ENCODE data around the gene KCNJ9. TPM values are rescaled to one million over a fixed set of nuclear protein-coding genes. Genes with fewer than 3 reads are reported as not detected.

The KCNJ9 gene
- total RNA-seq, 2 donors from 2014 or later: not detected

DNA sequence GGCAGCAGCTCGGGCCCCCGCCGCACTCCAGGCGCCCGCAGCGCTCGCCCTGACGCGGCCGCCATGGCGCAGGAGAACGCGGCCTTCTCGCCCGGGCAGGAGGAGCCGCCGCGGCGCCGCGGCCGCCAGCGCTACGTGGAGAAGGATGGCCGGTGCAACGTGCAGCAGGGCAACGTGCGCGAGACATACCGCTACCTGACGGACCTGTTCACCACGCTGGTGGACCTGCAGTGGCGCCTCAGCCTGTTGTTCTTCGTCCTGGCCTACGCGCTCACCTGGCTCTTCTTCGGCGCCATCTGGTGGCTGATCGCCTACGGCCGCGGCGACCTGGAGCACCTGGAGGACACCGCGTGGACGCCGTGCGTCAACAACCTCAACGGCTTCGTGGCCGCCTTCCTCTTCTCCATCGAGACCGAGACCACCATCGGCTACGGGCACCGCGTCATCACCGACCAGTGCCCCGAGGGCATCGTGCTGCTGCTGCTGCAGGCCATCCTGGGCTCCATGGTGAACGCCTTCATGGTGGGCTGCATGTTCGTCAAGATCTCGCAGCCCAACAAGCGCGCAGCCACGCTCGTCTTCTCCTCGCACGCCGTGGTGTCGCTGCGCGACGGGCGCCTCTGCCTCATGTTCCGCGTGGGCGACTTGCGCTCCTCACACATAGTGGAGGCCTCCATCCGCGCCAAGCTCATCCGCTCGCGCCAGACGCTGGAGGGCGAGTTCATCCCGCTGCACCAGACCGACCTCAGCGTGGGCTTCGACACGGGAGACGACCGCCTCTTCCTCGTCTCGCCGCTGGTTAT lies 2.8 kb downstream of the KCNJ9 start:
- DNase-seq (peak; percentile 70 to 90), ATAC-seq (peak; percentile 86)
- intact Hi-C loops (cut with DNase I, micrococcal nuclease): no loop called here

DNA sequence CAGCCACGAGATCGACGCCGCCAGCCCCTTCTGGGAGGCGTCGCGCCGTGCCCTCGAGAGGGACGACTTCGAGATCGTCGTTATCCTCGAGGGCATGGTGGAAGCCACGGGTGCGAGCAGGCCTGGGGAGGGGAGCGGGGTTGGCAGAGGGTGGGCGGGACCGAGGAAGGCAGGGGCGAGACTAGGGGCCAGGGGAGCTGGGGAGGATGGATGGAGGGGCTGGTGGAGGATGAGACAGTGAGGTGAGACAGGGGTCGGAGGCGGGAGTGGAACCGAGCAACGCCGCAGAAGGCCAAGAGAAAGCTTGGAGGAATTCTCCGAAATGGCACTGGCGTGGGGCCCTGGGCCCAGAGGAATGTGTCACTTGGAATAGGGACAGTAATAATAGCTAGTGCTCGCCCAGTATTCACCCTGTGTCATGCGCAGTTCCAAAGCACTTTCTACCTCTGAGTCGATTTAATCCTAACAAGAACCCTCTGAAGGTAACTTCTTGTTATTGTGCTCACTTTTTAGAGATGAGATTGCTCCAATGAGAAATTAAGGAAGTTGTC lies 3.5 kb downstream of the KCNJ9 start:
- DNase-seq (no peak), ATAC-seq (no peak)
- intact Hi-C loops (cut with DNase I, micrococcal nuclease): no loop called here

DNA sequence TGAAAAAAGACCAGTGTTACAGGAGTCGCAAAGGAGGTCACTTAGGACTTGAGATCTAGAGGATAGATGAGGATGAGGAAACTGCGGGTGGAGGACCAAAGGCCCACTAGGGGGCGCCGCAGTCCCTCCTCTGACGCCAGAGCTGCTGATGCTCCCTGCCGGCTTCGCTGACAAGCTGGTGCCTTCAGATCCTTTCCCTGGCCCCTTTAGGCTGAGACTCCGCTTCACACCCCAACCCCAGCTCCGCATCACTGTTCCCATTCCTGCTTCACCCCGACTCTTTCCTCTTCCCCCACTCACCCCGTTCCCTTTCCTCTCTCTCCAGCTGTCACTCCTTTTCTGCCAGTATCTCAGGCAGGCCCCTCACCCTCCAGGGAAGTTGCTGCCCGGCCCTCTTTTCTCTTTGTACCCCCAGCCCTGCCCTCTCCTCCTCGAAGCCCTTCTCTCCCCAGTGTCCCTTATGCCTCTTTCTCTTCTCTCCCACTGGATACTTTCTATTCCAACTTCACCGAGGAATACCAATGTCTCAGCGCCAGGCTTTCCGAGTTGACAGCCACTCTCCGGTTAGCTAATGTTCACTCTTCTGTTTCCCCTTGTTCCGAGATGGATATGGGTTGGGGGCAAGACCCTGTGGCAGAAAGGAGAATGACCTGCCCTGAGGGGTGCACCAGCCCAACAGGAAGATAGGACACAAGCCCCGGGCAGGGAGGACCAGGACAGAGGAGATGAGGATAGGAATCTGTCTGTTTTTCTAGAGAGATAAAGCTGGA lies 4.5 kb downstream of the KCNJ9 start:
- ATAC-seq (peak; percentile 75), DNase-seq (peak; percentile 65 to 91)
- intact Hi-C loops (cut with DNase I, micrococcal nuclease): no loop called here

DNA sequence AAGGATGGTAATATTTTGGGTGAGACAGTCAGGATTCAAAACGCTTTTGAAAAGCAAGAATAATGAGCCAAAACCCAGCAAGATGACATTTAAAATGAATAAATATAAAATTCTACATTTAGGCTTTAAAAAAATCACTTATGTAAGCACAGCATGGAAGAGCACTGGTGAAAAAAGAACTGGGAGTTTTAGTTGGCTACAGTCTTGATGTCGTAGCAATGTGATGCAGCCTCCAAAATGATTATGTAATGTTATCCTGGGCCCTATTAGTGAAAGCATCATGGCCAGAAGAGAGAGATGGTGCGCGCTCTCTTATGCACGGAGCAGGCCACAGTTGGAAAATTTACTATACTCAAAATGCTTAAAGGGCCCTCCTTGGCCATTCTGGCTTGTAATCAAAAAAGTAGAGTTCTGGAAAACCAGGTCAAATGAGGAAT lies 5.1 kb downstream of the KCNJ9 start:
- ATAC-seq (no peak), DNase-seq (no peak)
- intact Hi-C loops (cut with DNase I, micrococcal nuclease): no loop called here

DNA sequence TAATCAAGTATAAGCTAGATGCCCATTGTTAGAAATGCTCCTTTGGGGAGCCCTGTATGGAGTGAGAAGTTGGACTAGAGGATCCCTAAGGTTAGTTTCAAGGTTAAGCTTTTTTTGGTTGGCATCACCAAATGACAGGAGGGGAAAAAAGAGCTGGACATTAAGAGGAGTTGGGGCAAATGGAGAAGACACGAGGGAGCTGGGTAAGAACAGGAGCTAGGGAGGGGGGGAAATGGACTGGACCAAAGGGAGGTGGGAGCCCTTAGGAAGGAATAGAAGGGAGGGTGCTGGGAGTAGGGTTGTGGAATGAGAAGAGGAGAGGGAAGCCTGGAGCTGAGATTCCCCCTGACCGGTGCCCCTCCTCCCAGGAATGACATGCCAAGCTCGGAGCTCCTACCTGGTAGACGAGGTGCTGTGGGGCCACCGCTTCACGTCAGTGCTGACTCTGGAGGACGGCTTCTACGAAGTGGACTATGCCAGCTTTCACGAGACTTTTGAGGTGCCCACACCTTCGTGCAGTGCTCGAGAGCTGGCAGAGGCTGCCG lies 5.9 kb downstream of the KCNJ9 start:
- intact Hi-C loops (cut with DNase I, micrococcal nuclease): no loop called here
- ATAC-seq (no peak), DNase-seq (no peak)

DNA sequence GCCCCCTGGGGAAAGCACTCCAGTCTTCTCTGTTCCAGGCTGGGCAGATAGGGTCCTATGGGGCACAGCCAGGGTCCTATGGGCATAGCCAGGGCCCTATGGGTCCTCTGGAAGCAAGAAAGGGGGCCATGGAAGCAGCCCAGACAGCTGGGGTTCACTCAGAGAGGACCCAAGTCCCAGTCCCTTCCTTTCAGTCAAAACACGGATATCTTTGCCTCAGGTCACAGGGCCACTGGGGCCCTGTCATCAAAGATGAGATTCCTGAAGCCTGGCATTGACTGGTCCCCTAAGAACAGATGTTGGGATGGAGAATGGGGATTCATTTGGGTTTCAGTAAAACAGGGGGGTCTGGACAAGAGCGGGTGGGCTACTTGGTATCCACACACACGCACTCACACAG lies 8.5 kb downstream of the KCNJ9 start:
- DNase-seq: no peak
- ATAC-seq: no peak
- intact Hi-C loops (cut with DNase I, micrococcal nuclease): no loop called here

DNA sequence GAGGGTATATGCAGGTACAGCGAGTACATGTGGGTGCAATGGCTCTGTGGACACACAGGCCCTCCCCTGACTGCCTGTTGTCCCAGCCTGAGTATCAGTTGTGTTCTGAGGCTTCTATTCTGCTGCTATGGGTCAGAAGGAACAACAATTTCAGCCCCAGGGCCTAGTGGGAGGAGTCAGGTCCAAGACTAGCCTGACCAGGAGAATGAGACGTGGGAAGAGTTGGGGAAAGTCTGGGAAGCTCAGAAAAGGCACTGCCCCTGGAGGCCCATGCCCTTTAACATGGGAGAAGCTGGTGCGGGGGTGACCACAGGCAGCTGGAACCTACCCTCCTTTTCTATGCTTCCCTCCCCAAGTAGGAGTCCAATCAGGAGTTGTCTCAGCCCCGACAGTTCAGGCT lies 9.4 kb downstream of the KCNJ9 start:
- intact Hi-C loops (cut with DNase I, micrococcal nuclease): no loop called here
- no peak for DNase-seq
- ATAC-seq: no peak

DNA sequence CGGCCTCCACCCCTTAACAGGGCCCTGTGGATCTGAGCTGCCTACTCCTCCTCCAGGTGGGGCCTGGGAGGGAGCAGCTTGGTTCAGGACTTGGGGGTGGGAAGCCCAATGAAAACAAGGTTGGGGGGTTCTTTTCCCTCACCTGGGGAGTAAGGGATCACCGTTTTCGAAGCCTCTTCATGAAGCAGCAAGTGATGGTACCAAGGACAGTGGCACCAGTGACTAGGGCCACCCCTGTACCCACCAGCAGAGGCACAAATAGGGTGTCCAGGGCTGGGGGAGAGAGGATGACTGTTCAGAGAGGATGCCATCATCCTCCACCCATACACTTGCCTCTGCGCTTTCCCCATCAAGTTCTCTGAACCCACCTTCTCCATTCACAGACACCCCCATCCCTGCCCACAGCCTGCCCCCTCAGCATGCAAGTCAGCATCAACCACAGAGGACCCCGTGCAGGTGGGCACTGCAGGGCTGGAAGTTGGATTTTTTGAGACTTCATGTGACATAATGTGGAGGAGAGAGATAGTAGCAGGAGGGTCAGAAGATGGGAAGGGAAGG lies 10.4 kb downstream of the KCNJ9 start:
- intact Hi-C loops (cut with DNase I, micrococcal nuclease): no loop called here
- DNase-seq: no peak
- ATAC-seq: no peak

DNA sequence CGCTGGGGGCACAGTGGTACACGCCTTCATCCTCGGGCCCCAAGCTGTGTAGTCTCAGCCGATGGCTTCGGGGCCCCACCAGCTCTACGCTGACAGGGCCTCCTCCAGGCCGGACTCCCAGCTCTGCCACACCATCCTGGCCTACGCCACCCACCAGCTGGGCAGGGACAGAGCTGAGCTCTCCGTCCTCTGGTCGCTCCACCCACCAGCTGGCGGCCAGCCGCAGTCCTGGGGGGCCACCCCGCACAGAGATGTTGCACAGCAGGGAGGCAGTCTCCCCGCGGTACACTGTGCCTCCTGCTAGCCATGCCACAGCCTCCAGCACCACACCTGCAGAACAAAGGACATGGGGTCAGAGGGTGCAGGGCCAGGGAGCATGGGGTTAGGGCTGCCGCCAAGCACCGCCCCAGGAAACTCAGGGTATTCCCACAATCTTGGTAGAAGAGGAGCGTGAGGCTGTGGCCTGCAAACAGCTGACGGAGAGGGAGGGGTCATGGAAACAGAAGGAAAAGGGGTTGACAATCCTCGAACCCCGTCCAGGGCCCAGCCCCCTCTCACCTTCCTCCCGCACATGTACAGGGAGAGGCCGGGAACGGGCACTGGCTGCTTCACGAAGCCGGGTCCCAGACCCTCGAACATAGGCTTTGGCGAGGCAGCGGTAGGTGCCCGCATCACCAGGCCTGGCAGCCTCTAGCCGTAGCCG lies 11.2 kb downstream of the KCNJ9 start:
- intact Hi-C loops (cut with DNase I, micrococcal nuclease): no loop called here
- no peak for ATAC-seq
- DNase-seq: no peak

DNA sequence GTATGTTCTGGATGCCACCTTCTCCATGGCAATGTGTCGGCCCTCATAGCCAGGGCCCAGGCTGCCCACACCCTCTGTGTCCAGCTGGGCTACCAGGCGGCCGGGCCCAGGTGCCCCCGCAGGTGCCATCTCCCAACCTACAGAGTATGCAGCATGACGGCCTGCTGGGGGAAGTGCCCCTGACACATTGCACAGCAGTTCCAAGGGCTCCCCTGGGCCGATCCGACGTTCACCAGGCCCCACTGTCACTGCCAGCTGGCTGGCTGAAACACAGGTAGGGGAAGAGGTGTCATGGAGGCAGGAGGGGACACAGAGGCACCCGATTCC lies 11.7 kb downstream of the KCNJ9 start:
- intact Hi-C loops (cut with DNase I, micrococcal nuclease): no loop called here
- DNase-seq: no peak
- ATAC-seq: no peak

DNA sequence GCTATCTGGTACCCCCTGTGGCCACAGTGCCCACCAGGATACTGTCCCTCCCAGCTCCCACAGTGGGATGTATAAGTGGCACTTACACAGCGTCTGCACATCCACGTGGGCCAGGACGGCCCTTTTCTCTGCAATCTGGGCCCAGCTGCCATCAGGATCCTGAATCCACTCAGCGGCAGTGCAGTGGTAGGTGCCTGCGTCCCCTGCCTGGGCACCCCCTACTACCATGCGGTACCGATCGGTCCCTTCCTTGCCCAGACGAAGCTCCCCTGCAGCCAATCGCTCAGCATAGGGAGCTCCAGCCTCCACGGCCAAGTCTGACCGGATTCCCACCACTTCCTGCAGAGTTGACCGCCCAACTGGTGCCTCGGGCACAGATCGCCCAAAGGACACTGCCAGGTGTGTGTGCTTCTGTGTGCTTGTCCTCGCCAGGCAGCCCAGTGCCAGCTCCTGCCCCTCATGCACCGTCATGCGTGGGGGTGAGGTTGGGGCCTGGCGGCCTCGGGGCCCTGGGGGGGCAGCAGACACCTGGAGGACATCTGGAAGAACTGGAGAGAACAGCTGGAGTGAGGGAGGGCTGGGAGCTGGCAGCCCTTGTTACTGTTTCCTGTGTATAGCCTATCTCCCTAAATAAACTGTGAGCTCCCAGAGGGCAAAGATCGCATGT lies 12.4 kb downstream of the KCNJ9 start:
- DNase-seq (no peak), ATAC-seq (peak; percentile 50)
- intact Hi-C loops (cut with DNase I, micrococcal nuclease): no loop called here

DNA sequence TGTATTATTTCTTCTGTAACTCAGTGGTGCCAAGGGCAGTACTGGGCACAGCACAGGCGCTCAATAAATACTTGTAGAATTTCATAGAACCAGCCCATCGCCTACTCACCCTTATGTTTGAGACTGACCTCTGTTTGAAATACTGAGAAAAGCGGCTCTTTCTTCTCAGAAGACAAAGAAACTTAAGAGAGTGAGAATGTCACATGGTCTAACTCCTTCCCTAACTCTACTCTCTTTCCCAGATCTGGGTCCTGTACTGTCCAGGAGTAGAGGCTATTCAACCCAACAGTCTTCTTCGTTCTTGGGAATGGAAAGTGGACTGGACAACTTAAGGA lies 12.9 kb downstream of the KCNJ9 start:
- ATAC-seq (no peak), DNase-seq (no peak)
- intact Hi-C loops (cut with DNase I, micrococcal nuclease): no loop called here

DNA sequence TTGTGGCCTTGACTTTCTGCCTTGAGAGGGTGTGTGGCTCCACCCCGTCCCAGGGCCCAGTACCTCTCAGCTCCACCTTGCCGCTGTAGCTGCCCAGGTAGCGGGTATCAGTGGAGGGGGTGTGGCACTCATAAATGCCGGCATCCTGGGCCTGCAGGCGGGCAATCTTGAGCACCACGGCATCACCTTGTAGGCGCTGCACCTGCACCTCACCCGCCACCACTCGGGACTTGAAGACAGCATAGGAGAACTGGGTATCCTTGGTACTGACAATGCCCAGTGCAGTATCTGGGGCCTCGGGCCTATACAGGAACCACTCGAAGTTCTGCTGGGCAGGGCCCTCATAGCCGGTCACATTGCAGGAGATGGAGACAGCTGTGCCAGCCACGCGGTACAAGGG lies 13.5 kb downstream of the KCNJ9 start:
- ATAC-seq: no peak
- intact Hi-C loops (cut with DNase I, micrococcal nuclease): no loop called here
- DNase-seq: peak in 1 of 2 donors; percentile 39

DNA sequence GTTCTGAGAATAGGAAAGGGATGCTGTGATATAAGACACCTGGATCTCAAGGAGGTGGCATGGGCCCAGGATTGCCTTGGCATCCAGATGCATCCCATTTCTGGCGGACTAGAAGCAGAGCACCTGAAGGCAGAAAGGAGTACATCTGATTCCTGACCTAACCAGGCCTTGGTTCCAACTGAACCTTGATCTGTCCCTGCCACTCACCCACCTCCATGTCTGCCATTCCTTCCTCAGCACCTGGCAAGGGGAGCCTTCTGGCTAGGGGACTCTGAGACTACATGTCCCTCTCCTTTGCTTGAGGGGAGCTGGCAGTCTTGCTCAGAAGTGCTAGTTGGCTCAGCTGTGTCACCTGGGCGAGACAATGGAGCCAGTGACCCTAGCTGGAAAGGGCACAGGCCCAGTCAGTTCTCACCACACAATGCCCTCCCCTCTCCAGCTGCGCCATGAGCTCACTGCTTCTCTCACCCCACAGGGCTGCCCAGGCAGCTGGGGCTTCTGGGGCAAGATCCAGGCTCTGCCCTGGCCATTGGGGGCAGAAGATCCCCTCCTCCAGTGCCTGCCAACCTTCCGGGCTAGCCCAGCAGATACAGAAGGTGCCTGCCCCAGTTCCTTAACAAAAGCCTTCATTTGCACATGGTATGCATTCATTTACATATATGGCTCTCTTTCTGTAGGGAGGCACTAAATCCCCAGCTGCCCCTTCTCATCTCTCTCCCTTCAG lies 14.2 kb downstream of the KCNJ9 start:
- no peak for DNase-seq
- no peak for ATAC-seq
- intact Hi-C loops (cut with DNase I, micrococcal nuclease): no loop called here

DNA sequence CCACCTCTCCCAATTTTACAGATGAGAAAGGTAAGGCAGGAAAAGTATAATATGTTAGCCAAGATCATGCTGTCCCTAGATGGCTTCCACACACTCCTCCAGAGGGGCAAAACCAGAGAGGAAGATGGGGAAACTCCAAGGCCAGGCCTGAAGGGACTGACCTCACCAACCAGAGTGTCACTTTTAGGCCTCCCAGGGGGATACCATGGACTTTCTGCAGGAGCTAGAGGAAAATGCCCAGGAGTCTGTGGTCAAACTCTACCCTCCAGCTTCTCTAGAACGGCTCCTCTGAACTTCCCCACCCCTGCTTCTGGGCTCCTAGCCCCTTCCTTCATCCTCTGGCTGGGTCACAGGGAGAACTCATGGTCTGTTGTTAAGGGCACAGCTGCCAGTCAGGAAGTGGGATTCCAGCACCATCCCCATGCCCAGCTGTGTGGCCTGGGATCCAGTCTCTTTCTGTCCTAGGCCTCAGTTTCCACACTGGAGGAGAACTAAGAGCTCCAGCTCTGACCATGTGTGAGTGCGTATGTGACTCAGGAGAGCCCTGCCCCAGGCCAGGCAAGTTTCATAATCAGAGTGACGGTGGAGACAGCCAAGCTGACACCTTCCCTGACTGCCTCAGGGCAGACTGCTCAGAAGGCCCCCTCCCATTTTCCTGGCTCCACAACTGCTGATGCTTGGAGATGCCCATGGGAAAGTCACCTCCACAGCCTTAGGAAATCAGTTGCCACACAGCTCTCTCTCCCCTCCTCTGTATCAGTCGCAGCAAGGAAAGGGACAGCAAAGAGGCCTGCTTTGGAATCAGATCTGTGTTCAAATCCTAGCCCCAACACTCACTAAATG lies 15.2 kb downstream of the KCNJ9 start:
- intact Hi-C loops (cut with DNase I, micrococcal nuclease): no loop called here
- DNase-seq (no peak), ATAC-seq (no peak)

DNA sequence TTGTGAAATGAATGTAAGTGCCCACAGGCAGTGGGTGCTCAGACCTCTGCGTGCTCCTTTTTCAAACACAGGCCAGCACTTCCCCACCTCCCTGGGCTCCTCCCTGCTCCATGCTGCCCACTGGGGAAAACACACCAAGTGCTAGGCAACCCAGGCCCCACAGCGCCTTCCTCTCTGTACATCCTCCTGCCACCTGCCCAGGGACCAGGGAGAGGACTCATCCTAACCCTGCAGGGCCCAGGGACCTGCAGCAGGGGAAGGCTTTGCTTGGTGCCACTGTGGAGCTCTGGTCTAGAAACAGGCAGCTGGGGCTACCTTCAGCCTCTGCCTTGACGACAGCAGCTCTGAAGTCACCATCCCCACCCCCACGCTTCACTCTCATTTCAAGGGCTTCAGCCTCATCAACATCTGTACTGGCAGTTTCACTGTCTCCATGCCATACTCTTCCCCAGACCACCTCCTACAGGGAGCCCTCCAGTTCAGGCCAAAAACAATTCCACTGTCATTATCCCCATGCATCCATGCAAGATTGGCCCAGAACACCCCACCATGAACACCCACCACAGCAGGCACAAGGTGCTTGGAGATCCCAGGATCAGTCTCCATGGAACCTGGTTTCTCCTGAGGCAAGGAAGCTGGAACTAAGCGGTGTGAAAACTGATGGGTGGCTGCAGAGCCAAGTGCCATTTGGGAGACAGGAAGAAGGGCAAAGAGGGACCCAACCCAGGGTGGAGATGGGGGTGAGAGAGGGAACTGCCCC lies 16.0 kb downstream of the KCNJ9 start:
- intact Hi-C loops (cut with DNase I, micrococcal nuclease): no loop called here
- DNase-seq (peak in 1 of 2 donors; percentile 37), ATAC-seq (no peak)
